ENCODE measurements around the gene TMEM45A.

GRCh38 chr3:100463646-100464155, 28.7 kb upstream of the TMEM45A start:
- TF ChIP-seq CTCF (conservative IDR thresholded peaks at IDR 0.05; ENCODE audit: low read length) (no peak), EZH2phosphoT487 (IDR thresholded peaks at IDR 0.05; ENCODE audit: borderline replicate concordance, low read depth, low read length) (no peak)

All from OCI-LY7 (cell line).